Measurements from ENCODE around the gene MACROD2. TPM values are rescaled to one million over a fixed set of nuclear protein-coding genes. Genes with fewer than 3 reads are reported as not detected.

MACROD2 gene
- total RNA-seq, 1 experiment from 2014 or later: 1.6 TPM

GRCh38 chr20:15318682-15319081, 1323.4 kb downstream of the MACROD2 start:
- Histone ChIP-seq H2BK20ac (ENCODE audit: low read depth, low read length, poor library complexity, severe bottlenecking) (no peak overlapping the region), H3K27me3 (ENCODE audit: insufficient read depth, low read length) (no peaks in the 10 kb centered on the region)

More at GRCh38 chr20:15318682-15319081, 1323.4 kb downstream of the MACROD2 start:
- Histone ChIP-seq H2BK12ac (ENCODE audit: insufficient read length, low read depth, low read length) (no peak overlapping the region), H3K23me2 (ENCODE audit: insufficient read length, low read depth, low read length, poor library complexity, severe bottlenecking) (no peaks in the 10 kb centered on the region), H4K8ac (replicated peaks; ENCODE audit: insufficient read length, low read depth, low read length) (no peak overlapping the region), H4K20me1 (ENCODE audit: control insufficient read depth, insufficient read depth, insufficient read length) (no peaks in the 10 kb centered on the region), H3T11ph (ENCODE audit: low read length) (no peak overlapping the region), H3K79me1 (ENCODE audit: insufficient read depth, low read depth, low read length, poor library complexity, severe bottlenecking) (no peaks in the 10 kb centered on the region), H2BK5ac (ENCODE audit: insufficient read length, low read length) (no peak overlapping the region), H3K4ac (ENCODE audit: low read depth, low read length) (no peak overlapping the region), H4K91ac (ENCODE audit: insufficient read length, low read depth, low read length) (no peak overlapping the region), H3K14ac (ENCODE audit: insufficient read depth, low read length) (no peak overlapping the region), H2BK120ac (ENCODE audit: low read depth, low read length, poor library complexity, severe bottlenecking) (no peak overlapping the region), H3K4me2 (ENCODE audit: insufficient read depth, insufficient read length, low read length) (no peak overlapping the region), H2BK15ac (ENCODE audit: low read depth, low read length) (no peak overlapping the region), H3K23ac (ENCODE audit: insufficient read length, low read depth, low read length) (no peak overlapping the region), H3K79me2 (ENCODE audit: insufficient read depth, low read length) (no peaks in the 10 kb centered on the region), H4K5ac (ENCODE audit: insufficient read length, low read depth, low read length) (no peak overlapping the region), H3K18ac (ENCODE audit: insufficient read length, low read depth, low read length) (no peak overlapping the region), H3K4me1 (ENCODE audit: insufficient read depth, low read length) (no peaks in the 10 kb centered on the region; the same call in 1 of the 2 replicates), H2AK5ac (ENCODE audit: insufficient read length, low read length) (no peak overlapping the region), H3K56ac (ENCODE audit: insufficient read length, low read depth, low read length) (no peak overlapping the region), H3K9ac (ENCODE audit: extremely low read depth, insufficient read length, low read length) (no peak overlapping the region), H2AFZ (ENCODE audit: low read length) (no peak overlapping the region), H3K9me3 (ENCODE audit: control insufficient read depth, low read depth, low read length) (no peaks in the 10 kb centered on the region), H3K27ac (ENCODE audit: insufficient read length, low read depth, low read length) (no peak overlapping the region)
- Mint-ChIP-seq H3K27me3 (ENCODE audit: low read depth) (no peaks in the 10 kb centered on the region), H3K27ac (no peak overlapping the region), H3K9me3 (no peaks in the 10 kb centered on the region; a peak in 1 of 5 replicates), H3K4me3 (no peak overlapping the region), H3K4me1 (peaks cover 6 to 7% of the 10 kb centered on the region in 2 experiments), H3K36me3 (ENCODE audit: insufficient read depth in 1 of 3, low read depth in 3 of 3) (no peaks in the 10 kb centered on the region)
- no peak for DNase-seq
- TF ChIP-seq CTCF (conservative IDR thresholded peaks at IDR 0.05): no peak

Measured in H9 (cell line).